Inflammatory macrophage treated with lipopolysaccharide for 4 hours (primary cell): ENCODE results near the gene LRPAP1.

Experiments used
- DNase-seq: peaks from one replicate; pipeline ENCODE4 v3.0.0-alpha.2; 2020

Gene LRPAP1

GRCh38 chr4:3530663-3531254 lies 1.5 kb downstream of the LRPAP1 start:
- no peak for DNase-seq

- no peak for DNase-seq
These were observed 2.2 kb downstream of the LRPAP1 start for GRCh38 chr4:3530051-3530450.

- peak; percentile 86 for DNase-seq
These were observed 2.9 kb downstream of the LRPAP1 start for GRCh38 chr4:3529363-3529762.

GRCh38 chr4:3527914-3528876 lies 4.0 kb downstream of the LRPAP1 start:
- DNase-seq = no peak

GRCh38 chr4:3527101-3527913 lies 4.9 kb downstream of the LRPAP1 start:
- DNase-seq = no peak

- no peak for DNase-seq
These were observed 5.8 kb downstream of the LRPAP1 start for GRCh38 chr4:3526456-3526855.

GRCh38 chr4:3525532-3526430 lies 6.4 kb downstream of the LRPAP1 start:
- no peak for DNase-seq

GRCh38 chr4:3524920-3525319 lies 7.3 kb downstream of the LRPAP1 start:
- DNase-seq = no peak

GRCh38 chr4:3524349-3524748 lies 7.9 kb downstream of the LRPAP1 start:
- DNase-seq = no peak

- no peak for DNase-seq
These were observed 8.5 kb downstream of the LRPAP1 start for GRCh38 chr4:3523628-3524221.

GRCh38 chr4:3523146-3523627 lies 9.0 kb downstream of the LRPAP1 start:
- no peak for DNase-seq

- no peak for DNase-seq
These were observed 9.6 kb downstream of the LRPAP1 start for GRCh38 chr4:3522651-3523050.

GRCh38 chr4:3522326-3522640 lies 9.9 kb downstream of the LRPAP1 start:
- no peak for DNase-seq

- DNase-seq = no peak
These were observed 10.4 kb downstream of the LRPAP1 start for GRCh38 chr4:3521621-3522325.

- DNase-seq = no peak
These were observed 11.2 kb downstream of the LRPAP1 start for GRCh38 chr4:3520796-3521600.

GRCh38 chr4:3520276-3520675 lies 11.9 kb downstream of the LRPAP1 start:
- no peak for DNase-seq

- DNase-seq = no peak
These were observed 12.6 kb downstream of the LRPAP1 start for GRCh38 chr4:3519468-3520264.

- no peak for DNase-seq
These were observed 13.3 kb downstream of the LRPAP1 start for GRCh38 chr4:3518941-3519340.

GRCh38 chr4:3518511-3518880 lies 13.7 kb downstream of the LRPAP1 start:
- no peak for DNase-seq
